Heart left ventricle (tissue), 13 donors: ENCODE data around the gene MIER2.

Source experiments
- CTCF ChIP-seq, 12 donors: fragments of 200-600 bp; sonication (generic) in 4 of 12; IDR thresholded peaks; one replicate each; pipeline versions ENCODE4 v1.5.0 to v1.8.0; 2018 to 2022; ENCODE audit warnings: antibody characterized with exemption in 12 of 12, mild to moderate bottlenecking in 5 of 12
- POLR2A ChIP-seq, 2 donors: fragments of 450-650 bp; IDR thresholded peaks; one replicate each; pipeline ENCODE4 v1.6.1; 2017; ENCODE audit warnings: antibody characterized with exemption in 2 of 2, mild to moderate bottlenecking in 2 of 2, moderate library complexity in 2 of 2
- donor health status: ischemic (EF 13 %, LVEDD 7.1; RV severe dilation, severe dysfunction).
- donor health status: DM: no; HTN: yes; CAD: no.
- donor health status: DM: no; HTN: no; CAD: no.
- donor health status: ischemic (EF 25% LVEDD 6.9; RV normal size, moderate dysfunction).
- donor health status: ischemic (EF 25% LVEDD 5.7; RV mildly dilated, moderate dysfunction).
- donor health status: ischemic (EF 35%, LVEDD 5.7; RV mildly dilated, moderate dysfunction).
- donor health status: nonischemic (EF 11% LVEDD 7.7; RV severe dilation, severe dysfunction).
- donor health status: DM: yes; HTN: yes; CAD: no.
- donor health status: PGD.
- donor health status: ischemic (EF 29% LVEDD 5.4; RV normal size, mild dysfunction).
- donor health status: nonischemic (EF 23%, LVEDD 6.1; RV moderate dilation, normal function).

DNA sequence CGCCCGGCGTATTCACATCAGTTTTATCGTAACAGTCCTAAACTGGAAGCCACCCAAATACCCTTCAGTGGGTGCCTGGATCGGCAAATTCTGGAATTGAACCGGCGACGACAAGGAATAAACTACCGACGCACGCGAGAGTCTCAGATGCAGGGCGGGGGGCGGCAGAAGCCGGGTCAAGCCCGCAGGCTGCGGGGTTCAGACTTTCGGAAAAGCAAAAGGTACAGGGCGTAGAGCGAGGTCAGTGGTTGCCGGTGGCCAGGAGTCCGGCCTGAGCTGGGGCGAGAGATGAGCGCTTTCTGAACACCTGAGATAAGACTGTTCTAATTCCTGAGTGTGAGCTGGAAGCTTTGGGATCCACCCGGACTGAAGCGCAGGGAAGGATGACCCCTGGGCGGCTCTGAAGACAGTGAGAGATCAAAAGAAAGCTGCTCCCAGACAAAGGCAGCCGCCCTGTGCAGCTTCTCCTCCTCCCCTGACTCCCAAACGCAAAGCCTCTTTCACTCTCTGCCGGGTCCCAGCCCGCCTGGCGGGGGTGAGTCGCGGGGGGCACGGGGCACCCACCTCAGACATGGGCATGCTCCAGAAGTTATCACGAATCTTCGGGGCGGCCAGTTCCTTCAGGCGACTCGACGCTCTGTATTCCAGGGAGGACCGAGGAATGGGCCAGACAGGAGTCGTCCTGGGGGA, 26.2 kb upstream of the MIER2 start:
- TF ChIP-seq POLR2A (IDR thresholded peaks at IDR 0.05), result no peak
- no peak for TF ChIP-seq CTCF (IDR thresholded peaks at IDR 0.05)
